AG08395 (cell line): Measurements from ENCODE around the gene SSMEM1.
"Not testable (repeated sequence)": the region's sequence is repeated elsewhere in the genome, so short reads cannot be mapped to it uniquely, and the experiment has no call there.

Experiments
- DNase-seq: peaks from one replicate; pipeline ENCODE4 v3.0.0; 2012; ENCODE audit warnings: mixed read lengths, low spot score

Gene SSMEM1

DNA sequence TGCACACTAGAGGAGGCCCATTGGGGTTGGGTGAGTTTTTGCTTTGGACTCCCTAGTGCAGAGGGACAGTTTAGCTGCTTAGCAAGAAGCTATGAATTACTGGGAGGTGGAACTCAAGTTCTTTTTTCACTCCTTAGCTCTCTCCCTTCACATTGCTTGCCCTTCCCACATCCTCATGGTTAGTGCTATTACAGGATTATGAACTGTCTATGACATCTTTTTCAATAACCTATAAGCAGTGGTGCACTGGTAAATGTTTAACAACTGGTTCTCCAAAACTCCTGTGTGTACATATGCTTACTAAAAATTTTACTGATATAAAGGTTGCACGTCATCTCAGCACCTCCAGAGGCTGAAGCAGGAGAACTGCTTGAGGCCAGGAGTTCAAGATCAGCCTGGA is 6.2 kb downstream of the SSMEM1 start:
- DNase-seq = no peak

- no peak for DNase-seq
Measured at GRCh38 chr7:130216025-130216424, 8.4 kb downstream of the SSMEM1 start.

GRCh38 chr7:130216750-130217149 is 9.1 kb downstream of the SSMEM1 start:
- no peak for DNase-seq

GRCh38 chr7:130218806-130219620 is 11.4 kb downstream of the SSMEM1 start:
- DNase-seq = no peak

GRCh38 chr7:130219871-130220270 is 12.2 kb downstream of the SSMEM1 start:
- DNase-seq = no peak

GRCh38 chr7:130221746-130222145 is 14.1 kb downstream of the SSMEM1 start:
- no peak for DNase-seq

DNA sequence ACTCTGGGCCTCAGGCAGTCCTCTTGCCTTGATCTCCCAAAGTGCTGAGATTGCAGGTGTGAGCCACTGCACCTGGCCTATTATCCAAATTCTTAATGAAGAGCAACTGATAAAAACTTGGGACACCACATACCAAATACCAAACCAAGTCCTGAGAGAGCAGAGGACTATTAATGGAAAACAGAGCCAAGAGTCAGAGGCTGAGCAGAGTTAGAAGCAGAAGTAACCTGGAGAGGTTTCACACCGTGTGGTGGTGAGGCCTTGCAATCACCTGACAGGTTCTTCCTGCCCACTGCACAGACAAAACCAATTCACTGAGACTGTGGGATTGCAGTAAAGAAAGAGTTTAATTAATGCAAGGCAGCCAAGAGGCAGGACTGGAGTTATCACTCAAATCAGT is 16.0 kb downstream of the SSMEM1 start:
- no peak for DNase-seq

DNA sequence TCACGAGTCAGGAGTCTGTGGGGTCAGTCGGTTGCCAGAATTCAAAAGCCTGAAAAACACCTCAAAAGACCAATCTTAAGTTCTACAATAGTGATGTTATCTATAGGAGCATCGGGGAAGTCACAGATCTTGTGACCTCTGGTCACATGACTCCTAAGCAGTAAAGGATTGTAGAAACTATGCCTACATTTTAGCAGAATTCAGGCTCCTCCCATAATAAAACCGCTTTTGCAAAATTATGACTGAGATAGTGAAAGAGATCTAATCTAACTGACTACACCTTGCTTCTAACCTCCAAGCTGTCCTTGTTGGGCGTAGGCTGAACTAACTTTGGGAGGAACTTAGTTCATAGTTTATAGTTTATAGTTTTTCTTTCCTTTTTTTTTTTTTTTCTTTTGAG is 16.6 kb downstream of the SSMEM1 start:
- DNase-seq = no peak

GRCh38 chr7:130224923-130225322 is 17.3 kb downstream of the SSMEM1 start:
- not testable (repeated sequence) for DNase-seq

DNA sequence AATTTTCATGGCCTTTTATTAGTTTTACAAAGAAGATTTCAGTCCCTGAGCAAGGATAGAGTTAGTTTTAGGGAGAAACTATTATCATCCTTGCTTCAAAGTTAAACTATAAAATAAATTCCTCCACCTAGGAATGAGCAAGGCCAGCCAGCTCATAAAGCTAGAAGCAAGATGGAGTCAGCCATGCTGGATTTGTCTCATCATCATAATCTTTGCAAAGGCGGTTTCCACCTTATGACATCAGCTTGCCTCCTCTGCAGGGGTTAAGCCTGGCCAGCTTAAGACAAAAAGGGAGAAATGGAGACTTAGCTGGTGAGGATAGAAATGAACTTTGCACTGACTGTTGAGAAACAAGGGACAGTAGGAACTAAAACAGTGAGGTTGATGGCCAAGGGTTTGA is 18.7 kb downstream of the SSMEM1 start:
- DNase-seq = no peak

DNA sequence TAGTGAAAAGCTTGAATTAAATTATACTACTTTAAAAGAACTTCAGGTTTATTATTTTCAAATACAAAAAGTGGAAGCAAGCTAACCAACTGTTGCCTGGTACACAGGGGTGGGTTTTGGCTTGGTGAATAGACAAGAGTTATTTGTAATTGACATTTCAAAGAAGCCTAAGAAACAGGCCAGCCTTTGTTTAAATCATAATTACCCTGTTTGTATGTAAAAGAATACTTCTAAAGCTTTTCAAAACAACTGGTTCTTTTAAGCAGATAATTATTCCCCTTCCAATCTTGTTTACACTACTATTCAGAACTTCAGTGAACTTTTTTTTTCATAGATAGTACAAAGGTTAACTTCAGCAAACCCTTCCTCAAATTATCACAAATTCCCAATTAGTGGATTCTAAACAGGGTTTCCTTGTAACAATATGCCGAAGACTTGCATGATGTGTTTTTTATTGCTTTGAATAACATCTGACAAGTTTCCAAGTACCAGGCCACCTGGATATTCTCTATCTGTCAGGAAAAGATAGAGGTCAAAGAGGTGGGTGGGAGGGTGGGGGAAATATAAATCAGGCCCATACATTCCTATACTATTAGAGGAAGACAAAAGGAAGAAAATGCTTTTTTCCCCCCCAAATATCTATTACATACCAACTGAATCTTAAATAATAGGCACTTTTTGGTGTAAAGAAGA is 20.4 kb downstream of the SSMEM1 start:
- no peak for DNase-seq

- DNase-seq = no peak
Measured at GRCh38 chr7:130228840-130229502, 21.3 kb downstream of the SSMEM1 start.

- not testable (repeated sequence) for DNase-seq
Measured at GRCh38 chr7:130229981-130230380, 22.3 kb downstream of the SSMEM1 start.

DNA sequence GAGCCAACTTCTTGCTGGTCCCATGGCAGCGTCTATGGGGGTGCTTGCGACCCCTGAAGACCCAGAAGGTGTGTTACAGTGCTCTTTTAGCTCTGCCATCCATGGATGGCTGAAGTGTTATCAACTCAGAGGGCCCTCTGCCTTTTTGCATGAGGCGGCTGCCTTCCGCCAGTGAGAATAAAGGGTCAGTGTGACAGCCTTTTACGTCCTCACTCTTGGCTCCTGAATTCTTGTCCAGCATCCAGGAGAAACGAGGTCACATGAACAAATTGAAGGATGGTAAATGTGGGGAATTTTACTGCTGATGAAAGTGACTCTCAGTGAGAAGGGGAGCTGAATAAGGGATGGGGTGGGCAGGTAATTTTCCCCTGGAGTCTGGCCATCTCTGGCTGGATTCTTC is 24.1 kb downstream of the SSMEM1 start:
- no peak for DNase-seq

DNA sequence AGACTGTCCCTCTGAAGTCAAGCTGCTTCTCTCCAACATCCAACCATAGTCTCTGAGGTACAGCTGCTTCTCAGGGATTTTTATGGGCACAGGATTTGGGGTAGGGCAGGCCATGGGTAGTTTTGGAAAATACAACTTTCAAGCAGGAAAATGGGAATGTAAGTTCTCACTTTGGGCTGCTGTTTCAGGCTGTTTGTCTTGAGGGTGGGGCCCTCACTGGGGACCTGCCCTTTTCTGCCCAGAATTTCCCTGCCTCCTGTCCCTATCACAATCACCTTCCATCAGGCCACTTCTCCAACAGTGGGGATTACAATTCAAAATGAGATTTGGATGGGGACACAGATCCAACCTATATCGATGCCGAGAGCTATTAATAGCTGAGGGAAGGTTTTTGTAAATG is 24.5 kb downstream of the SSMEM1 start:
- DNase-seq = no peak

- DNase-seq = no peak
Measured at GRCh38 chr7:130234078-130234477, 26.4 kb downstream of the SSMEM1 start.

- DNase-seq = not testable (repeated sequence)
Measured at GRCh38 chr7:130236361-130236760, 28.7 kb downstream of the SSMEM1 start.

DNA sequence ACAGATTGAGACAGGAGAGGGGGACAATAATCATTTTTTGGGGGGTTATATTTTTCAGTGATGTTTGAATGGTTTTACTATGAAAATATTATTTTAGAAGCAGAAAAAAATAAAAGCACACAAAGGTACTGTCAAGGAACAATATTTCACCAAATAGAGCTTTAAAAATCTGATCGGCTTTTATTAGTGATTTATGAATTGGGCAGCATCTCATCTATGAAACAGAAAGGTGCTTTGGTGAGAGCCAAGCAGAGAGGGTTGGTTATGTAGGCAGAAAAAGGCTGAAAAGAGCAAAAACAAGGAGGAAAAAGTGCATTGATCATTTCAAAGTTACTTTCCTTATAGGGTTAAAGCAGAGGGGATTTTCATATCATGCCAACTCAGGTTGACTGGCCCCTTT is 32.6 kb downstream of the SSMEM1 start:
- DNase-seq = no peak

DNA sequence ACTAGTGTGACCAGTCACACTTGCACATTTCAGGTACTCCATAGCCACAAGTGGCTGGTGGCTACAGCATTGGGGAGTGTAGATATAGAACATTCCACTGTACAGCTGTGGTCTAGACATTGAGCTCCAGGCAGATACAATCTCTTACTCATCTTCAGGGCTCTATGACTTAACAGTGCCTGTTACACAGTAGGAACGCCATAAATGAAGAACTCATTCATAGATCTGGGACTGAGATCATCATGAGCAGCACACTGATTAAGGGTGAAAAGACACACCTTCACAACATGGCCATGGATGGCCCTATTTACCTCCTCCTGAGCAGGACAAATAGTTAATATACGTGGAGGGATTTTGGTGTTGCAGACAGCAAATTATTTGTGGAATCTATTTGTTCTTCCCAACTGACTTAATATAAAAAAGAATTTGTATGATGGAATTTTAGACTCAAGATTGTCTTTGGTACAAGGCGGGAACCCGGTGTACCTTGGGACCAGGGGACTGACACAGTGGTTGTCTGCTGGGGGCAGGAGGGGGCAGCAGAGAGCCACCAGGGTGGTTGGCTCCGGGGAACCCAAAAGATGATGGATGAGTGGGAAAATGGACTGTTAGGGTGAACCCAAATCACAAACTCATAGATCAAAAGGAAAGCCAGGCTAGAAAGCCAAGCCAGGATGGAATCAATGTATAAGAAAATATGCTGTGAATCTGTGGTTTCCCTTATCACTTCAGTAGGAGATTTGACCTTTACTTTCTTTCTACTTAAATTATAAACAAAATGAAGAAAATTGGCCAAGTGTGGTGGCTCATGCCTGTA is 34.7 kb downstream of the SSMEM1 start:
- DNase-seq = peak; percentile 57

GRCh38 chr7:130243486-130243885 is 35.8 kb downstream of the SSMEM1 start:
- not testable (repeated sequence) for DNase-seq

DNA sequence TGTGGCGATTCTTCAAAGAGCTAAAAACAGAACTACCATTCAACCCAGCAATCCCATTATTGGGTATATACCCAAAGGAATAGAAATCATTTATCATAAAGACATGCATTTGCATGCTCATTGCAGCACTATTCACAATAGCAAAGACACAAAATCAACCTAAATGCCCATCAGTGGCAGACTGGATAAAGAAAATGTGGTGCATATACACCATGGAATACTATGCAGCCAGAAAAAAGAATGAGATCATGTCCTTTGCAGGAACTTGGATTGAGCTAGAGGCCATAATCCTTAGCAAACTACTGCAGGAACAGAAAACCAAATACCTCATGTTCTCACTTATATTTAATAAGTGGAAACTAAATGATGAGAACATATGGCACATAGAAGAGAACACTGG is 38.8 kb downstream of the SSMEM1 start:
- not testable (repeated sequence) for DNase-seq

DNA sequence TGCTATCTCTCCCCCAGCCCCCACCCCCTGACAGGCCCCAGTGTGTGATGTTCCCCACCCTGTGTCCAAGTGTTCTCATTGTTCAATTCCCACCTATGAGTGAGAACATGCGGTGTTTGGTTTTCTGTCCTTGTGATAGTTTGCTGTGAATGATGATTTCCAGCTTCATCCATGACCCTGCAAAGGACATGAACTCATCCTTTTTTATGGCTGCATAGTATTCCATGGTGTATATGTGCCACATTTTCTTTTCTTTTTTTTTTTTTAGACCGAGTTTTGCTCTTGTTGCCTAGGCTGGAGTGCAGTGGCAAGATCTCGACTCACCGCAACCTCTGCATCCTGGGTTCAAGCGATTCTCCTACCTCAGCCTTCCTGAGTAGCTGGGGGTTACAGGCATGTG is 41.2 kb downstream of the SSMEM1 start:
- DNase-seq = not testable (repeated sequence)
